Activated naive CD8-positive, alpha-beta T cell (primary cell): ENCODE data around the gene GPT2.

Source experiments
- H3K27ac Mint-ChIP-seq: one replicate; pipeline ENCODE4 v1.8.0; 2021; ENCODE audit warnings: mixed read lengths
- H3K27me3 Mint-ChIP-seq: one replicate; pipeline ENCODE4 v1.8.0; 2021; ENCODE audit warnings: mixed read lengths
- H3K36me3 Mint-ChIP-seq: one replicate; pipeline ENCODE4 v1.8.0; 2021; ENCODE audit warnings: mixed read lengths
- H3K4me1 Mint-ChIP-seq: one replicate; pipeline ENCODE4 v1.8.0; 2021; ENCODE audit warnings: low read depth, mixed read lengths
- H3K4me3 Mint-ChIP-seq: one replicate; pipeline ENCODE4 v1.8.0; 2021; ENCODE audit warnings: mild to moderate bottlenecking, mixed read lengths
- H3K9me3 Mint-ChIP-seq: one replicate; pipeline ENCODE4 v1.8.0; 2021; ENCODE audit warnings: low read depth, mixed read lengths

The GPT2 gene

DNA sequence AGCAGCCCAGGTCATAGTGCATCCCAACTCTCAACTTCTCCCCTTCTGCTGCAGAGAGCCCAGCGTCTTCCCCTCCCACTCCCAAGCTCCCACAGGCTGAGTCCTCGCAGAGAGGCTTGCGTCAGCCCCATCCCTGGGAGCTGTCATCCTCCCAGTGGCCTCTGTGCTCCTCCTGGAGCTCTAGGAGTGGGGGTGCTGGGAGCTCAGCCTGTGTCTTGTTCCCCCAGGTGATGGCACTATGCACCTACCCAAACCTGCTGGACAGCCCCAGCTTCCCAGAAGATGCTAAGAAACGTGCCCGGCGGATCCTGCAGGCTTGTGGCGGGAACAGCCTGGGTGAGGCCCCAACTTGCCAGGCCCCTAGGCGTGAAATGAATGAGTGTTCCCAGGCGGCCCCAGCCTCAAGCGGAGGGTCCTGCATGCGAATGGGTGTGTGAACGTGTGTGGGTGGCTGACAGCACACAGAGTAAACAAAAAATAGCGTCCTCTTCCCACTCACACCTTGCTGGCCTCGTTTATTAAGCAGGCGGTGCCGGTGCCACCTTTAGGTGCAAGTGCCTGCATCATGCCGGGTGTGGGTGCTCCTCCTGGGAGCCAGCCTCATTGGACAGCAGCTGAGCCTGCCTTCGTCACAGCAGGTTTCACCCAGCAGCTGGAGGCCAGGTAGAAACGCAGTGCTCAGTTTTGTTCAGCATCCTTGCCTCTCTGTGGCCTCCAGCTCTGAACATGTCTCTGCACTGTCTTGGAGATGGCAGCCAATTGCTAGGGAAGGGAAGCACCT, 16.5 kb downstream of the GPT2 start:
- no peaks in the 10 kb centered on the region for H3K36me3 Mint-ChIP-seq
- no peak overlapping the region for H3K27ac Mint-ChIP-seq
- H3K4me1 Mint-ChIP-seq = no peaks in the 10 kb centered on the region
- no peak overlapping the region for H3K4me3 Mint-ChIP-seq
- no peaks in the 10 kb centered on the region for H3K27me3 Mint-ChIP-seq
- no peaks in the 10 kb centered on the region for H3K9me3 Mint-ChIP-seq

GRCh38 chr16:46901709-46902108, 17.5 kb downstream of the GPT2 start:
- H3K9me3 Mint-ChIP-seq = no peaks in the 10 kb centered on the region
- no peak overlapping the region for H3K27ac Mint-ChIP-seq
- H3K4me1 Mint-ChIP-seq = no peaks in the 10 kb centered on the region
- H3K27me3 Mint-ChIP-seq = no peaks in the 10 kb centered on the region
- H3K4me3 Mint-ChIP-seq = no peak overlapping the region
- no peaks in the 10 kb centered on the region for H3K36me3 Mint-ChIP-seq

DNA sequence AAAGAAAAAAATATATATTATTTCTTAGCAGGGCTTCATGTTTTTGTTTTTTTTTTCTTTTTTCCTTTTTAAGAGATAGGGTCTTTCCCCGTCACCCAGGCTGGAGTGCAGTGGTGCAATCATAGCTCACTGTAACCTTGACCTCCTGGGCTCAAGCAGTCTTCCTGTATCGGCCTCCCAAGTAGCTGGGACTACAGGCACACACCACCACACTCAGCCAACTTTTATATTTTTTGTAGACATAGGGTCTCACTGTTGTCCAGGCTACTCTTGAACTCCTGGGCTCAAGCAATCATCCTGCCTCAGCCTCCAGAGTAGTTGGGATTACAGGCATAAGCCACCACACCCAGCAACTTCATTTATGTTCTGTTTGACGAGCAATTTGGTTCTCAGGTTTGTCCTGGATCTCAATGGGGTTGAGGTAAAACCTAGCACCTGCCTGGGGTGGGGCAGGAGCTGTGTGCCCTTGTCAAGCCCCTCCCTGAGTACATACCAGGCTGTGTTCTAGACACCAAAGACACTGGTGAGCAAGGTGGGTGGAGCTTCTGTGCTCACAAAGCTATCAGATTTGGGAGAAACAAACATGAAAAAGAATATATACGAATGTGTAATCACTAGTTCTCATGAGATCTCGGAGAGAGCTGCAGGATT, 19.2 kb downstream of the GPT2 start:
- Mint-ChIP-seq H3K27ac (no peak overlapping the region), H3K9me3 (no peaks in the 10 kb centered on the region), H3K4me3 (no peak overlapping the region), H3K36me3 (no peaks in the 10 kb centered on the region), H3K27me3 (no peaks in the 10 kb centered on the region), H3K4me1 (no peaks in the 10 kb centered on the region)

DNA sequence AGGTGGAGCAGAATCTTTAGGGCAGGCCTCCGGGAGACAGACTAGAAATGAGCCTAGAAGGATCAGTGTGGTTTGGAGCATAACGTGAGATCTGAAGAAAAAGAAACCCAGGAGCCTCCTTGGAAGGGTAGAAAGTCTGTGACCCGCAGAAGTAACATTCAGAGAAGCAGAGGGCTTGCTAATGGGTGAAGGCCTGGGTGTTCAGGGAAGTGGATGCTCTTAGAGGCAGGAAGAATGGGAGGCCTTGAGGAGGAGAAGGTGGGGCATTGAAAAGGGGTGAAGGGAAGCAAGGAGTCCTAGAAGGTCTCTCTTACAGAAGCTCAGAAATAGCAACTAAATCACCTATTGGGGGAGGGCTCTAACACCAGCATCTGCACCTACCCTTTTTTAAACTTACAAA, 20.3 kb downstream of the GPT2 start:
- Mint-ChIP-seq H3K36me3 (no peaks in the 10 kb centered on the region), H3K4me3 (no peak overlapping the region), H3K27ac (no peak overlapping the region), H3K4me1 (no peaks in the 10 kb centered on the region), H3K9me3 (no peaks in the 10 kb centered on the region), H3K27me3 (no peaks in the 10 kb centered on the region)

- H3K4me3 Mint-ChIP-seq = no peak overlapping the region
- no peaks in the 10 kb centered on the region for H3K27me3 Mint-ChIP-seq
- no peaks in the 10 kb centered on the region for H3K4me1 Mint-ChIP-seq
- no peak overlapping the region for H3K27ac Mint-ChIP-seq
- H3K9me3 Mint-ChIP-seq = no peaks in the 10 kb centered on the region
- no peaks in the 10 kb centered on the region for H3K36me3 Mint-ChIP-seq
Measured at GRCh38 chr16:46906360-46907060, 22.3 kb downstream of the GPT2 start.

DNA sequence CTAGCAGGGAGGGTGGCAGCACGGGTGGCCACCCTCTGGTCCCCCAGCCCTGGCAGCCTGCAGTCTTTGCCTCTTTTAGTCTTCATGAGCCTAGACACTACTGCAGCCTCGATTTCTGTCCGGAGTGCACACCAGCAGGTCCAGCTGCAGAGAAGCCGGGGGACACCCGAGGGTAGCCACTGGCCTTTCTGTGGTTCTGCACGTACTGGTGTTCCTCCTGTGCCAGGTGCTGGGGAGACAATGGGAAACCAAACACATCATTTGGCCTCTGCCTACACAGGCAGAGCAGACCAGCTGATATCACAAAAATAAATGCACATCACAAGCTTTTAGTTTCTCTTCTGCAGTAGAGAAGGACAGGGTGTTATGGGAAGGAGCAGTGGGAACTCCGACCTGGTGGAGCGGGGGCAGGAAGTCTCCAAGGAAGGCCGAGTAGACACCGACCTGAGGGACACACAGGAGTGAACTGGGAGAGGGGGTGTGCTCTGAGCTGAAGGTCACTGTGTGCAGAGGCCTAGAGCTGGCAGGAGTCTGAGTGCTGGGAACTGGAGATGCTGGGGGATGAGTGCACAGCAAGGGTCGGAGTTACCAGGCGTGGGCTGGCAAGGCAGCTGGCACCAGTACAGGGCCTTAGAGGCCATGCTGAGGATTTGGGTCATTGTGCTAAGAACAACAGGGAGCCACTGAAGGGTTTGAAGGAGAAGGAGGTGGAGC, 23.1 kb downstream of the GPT2 start:
- H3K27ac Mint-ChIP-seq = no peak overlapping the region
- no peaks in the 10 kb centered on the region for H3K27me3 Mint-ChIP-seq
- no peak overlapping the region for H3K4me3 Mint-ChIP-seq
- H3K4me1 Mint-ChIP-seq = no peaks in the 10 kb centered on the region
- H3K36me3 Mint-ChIP-seq = no peaks in the 10 kb centered on the region
- no peaks in the 10 kb centered on the region for H3K9me3 Mint-ChIP-seq

DNA sequence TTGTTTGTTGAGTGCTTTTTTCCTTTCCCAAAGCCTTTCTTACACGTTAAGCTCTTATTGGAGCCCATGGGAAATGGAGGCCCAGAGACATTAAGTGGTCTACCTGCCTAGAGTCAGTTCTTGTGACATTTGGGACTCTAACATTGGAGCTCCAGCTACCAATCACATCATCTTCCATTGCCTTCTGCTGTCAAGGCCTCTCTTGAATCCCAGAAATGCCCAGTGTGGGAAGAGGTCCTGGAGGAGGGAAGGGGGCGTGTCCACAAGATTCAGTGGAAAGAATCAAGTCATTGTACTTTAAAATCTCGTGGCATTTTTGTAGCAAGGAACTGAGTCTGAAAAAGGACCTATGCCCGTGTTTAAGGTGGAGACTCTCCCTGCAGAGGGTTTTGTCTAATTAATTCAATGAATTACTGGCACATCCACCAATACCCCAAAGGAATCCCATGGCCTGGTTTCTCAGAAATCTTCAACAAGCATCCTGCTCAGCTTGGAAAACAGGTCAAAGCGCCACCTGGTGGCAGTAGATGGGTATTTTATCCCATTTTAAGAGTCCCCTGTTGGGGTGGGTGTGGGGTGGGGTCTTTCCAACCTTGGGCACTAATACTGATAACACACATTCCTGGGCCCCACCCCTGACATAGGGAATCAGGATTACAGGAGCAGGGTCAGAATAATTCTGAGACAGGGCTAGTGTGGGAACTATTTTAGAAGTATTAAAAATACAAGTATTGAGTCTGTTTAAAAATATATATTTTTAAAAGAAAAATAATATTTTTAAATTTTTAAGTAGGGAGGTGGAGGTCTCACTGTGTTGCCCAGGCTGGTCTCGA, 24.6 kb downstream of the GPT2 start:
- no peak overlapping the region for H3K4me3 Mint-ChIP-seq
- no peaks in the 10 kb centered on the region for H3K27me3 Mint-ChIP-seq
- H3K27ac Mint-ChIP-seq = no peak overlapping the region
- H3K4me1 Mint-ChIP-seq = no peaks in the 10 kb centered on the region
- no peaks in the 10 kb centered on the region for H3K9me3 Mint-ChIP-seq
- H3K36me3 Mint-ChIP-seq = no peaks in the 10 kb centered on the region

GRCh38 chr16:46911038-46911437, 26.9 kb downstream of the GPT2 start:
- no peaks in the 10 kb centered on the region for H3K9me3 Mint-ChIP-seq
- H3K27me3 Mint-ChIP-seq = no peaks in the 10 kb centered on the region
- no peak overlapping the region for H3K27ac Mint-ChIP-seq
- no peaks in the 10 kb centered on the region for H3K4me1 Mint-ChIP-seq
- no peak overlapping the region for H3K4me3 Mint-ChIP-seq
- no peaks in the 10 kb centered on the region for H3K36me3 Mint-ChIP-seq

GRCh38 chr16:46911650-46912049, 27.5 kb downstream of the GPT2 start:
- H3K4me1 Mint-ChIP-seq = no peaks in the 10 kb centered on the region
- no peak overlapping the region for H3K27ac Mint-ChIP-seq
- no peaks in the 10 kb centered on the region for H3K9me3 Mint-ChIP-seq
- H3K4me3 Mint-ChIP-seq = no peak overlapping the region
- H3K27me3 Mint-ChIP-seq = no peaks in the 10 kb centered on the region
- H3K36me3 Mint-ChIP-seq = no peaks in the 10 kb centered on the region

- Mint-ChIP-seq H3K9me3 (no peaks in the 10 kb centered on the region), H3K27me3 (no peaks in the 10 kb centered on the region), H3K4me3 (no peak overlapping the region), H3K27ac (no peak overlapping the region), H3K36me3 (no peaks in the 10 kb centered on the region), H3K4me1 (no peaks in the 10 kb centered on the region)
Measured at GRCh38 chr16:46914556-46915201, 30.5 kb downstream of the GPT2 start.

DNA sequence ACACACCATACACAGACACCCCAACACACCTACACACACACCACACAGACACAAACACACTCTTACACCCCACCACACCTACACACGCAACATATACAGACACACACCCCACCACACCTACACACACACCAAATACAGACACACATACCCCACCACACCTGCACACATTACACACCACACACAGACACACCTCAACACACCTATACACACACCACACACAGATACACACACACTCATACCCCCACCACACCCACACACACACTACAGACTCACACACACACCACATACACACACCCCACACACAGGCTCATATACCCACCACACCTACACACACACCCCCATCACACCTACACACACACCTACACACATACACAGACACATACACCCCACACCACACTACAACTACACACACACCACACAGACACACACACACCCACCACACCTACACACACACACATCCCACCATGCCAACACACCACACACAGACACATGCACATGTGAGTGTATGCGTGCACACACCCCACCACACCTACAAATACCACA, 31.4 kb downstream of the GPT2 start:
- no peak overlapping the region for H3K27ac Mint-ChIP-seq
- no peaks in the 10 kb centered on the region for H3K4me1 Mint-ChIP-seq
- H3K36me3 Mint-ChIP-seq = no peaks in the 10 kb centered on the region
- no peak overlapping the region for H3K4me3 Mint-ChIP-seq
- H3K27me3 Mint-ChIP-seq = no peaks in the 10 kb centered on the region
- no peaks in the 10 kb centered on the region for H3K9me3 Mint-ChIP-seq

GRCh38 chr16:46916980-46917379, 32.8 kb downstream of the GPT2 start:
- H3K9me3 Mint-ChIP-seq = no peaks in the 10 kb centered on the region
- no peaks in the 10 kb centered on the region for H3K27me3 Mint-ChIP-seq
- H3K4me1 Mint-ChIP-seq = no peaks in the 10 kb centered on the region
- H3K27ac Mint-ChIP-seq = no peak overlapping the region
- H3K36me3 Mint-ChIP-seq = no peaks in the 10 kb centered on the region
- H3K4me3 Mint-ChIP-seq = no peak overlapping the region

DNA sequence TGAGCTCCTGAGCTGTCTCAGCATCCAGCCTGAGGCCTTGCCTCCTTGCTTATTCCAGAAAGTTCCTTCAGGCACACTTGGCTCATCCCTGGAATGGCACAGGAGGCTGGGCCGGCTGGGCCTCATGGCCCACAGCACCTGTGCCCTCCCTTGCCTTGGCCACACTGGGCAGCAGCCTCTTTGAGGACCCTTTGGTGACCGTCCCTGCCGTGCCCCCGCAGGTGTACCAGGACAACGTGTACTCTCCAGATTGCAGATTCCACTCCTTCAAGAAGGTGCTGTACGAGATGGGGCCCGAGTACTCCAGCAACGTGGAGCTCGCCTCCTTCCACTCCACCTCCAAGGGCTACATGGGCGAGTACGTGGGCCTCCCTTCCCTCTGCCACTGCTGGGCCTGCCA, 34.2 kb downstream of the GPT2 start:
- Mint-ChIP-seq H3K27ac (no peak overlapping the region), H3K27me3 (no peaks in the 10 kb centered on the region), H3K9me3 (no peaks in the 10 kb centered on the region), H3K4me3 (no peak overlapping the region), H3K36me3 (no peaks in the 10 kb centered on the region), H3K4me1 (no peaks in the 10 kb centered on the region)
